Measurements from ENCODE around the gene ARHGEF11.

GRCh38 chr1:156896490-156897033, 149.0 kb downstream of the ARHGEF11 start:
- TF ChIP-seq EZH2 (IDR thresholded peaks at IDR 0.05; ENCODE audit: low read length) = no peak
- TF ChIP-seq, protein P1, sequence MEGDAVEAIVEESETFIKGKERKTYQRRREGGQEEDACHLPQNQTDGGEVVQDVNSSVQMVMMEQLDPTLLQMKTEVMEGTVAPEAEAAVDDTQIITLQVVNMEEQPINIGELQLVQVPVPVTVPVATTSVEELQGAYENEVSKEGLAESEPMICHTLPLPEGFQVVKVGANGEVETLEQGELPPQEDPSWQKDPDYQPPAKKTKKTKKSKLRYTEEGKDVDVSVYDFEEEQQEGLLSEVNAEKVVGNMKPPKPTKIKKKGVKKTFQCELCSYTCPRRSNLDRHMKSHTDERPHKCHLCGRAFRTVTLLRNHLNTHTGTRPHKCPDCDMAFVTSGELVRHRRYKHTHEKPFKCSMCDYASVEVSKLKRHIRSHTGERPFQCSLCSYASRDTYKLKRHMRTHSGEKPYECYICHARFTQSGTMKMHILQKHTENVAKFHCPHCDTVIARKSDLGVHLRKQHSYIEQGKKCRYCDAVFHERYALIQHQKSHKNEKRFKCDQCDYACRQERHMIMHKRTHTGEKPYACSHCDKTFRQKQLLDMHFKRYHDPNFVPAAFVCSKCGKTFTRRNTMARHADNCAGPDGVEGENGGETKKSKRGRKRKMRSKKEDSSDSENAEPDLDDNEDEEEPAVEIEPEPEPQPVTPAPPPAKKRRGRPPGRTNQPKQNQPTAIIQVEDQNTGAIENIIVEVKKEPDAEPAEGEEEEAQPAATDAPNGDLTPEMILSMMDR (optimal IDR thresholded peaks at IDR 0.05 in 1 of 3, IDR thresholded peaks at IDR 0.05 in 1 of 3, conservative IDR thresholded peaks at IDR 0.05 in 1 of 3; ENCODE audit: extremely low read depth in 1 of 3, insufficient read depth in 2 of 3, low read length in 3 of 3) = no peak
